Measurements from ENCODE around the gene IL20RB.

Gene IL20RB

GRCh38 chr3:137039570-137039969, 81.8 kb downstream of the IL20RB start:
- H3K9me3 ChIP-seq (ENCODE audit: control insufficient read depth, insufficient read depth, low read depth, low read length) = no peaks in the 10 kb centered on the region
- no peak for TF ChIP-seq ZFP69B (tag by site-specific recombination; IDR thresholded peaks at IDR 0.05)
- H3K4me1 ChIP-seq (ENCODE audit: control insufficient read depth, insufficient read depth, low read length) = no peaks in the 10 kb centered on the region
- H3K4me3 ChIP-seq (ENCODE audit: low read depth, low read length) = no peak overlapping the region
- ChIA-PET POLR2A (no interaction called here), CTCF (no interaction called here)
- no peaks in the 10 kb centered on the region for H3K36me3 ChIP-seq (ENCODE audit: control insufficient read depth in 2 of 2, insufficient read depth in 1 of 2, low read length in 2 of 2)
- no peak overlapping the region for H3K27ac ChIP-seq (ENCODE audit: extremely low read depth, low read depth, low read length)

DNA sequence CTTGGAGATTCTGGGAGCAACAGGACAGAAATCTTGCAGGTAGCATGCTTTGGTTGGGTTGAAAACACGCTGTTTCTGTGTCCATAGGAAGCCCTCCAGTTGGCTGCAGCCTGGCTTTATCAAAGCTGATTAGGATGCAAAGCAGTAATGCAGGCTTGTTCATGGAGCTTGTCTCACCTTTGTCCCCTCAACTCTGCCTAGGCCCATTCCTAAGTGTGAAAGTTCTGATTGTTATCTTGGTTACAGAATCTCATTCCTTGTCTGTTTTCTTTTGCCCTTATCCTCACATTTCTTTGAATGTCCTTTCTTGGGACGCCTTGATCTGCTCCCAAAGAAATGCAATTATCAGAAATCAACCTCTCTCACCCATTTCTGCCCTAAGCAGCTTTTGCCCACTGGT, 83.5 kb downstream of the IL20RB start:
- Histone ChIP-seq H3K36me3 (ENCODE audit: control insufficient read depth in 2 of 2, insufficient read depth in 1 of 2, low read length in 2 of 2) (no peaks in the 10 kb centered on the region), H3K27ac (ENCODE audit: extremely low read depth, low read depth, low read length) (no peak overlapping the region), H3K4me3 (ENCODE audit: low read depth, low read length) (no peak overlapping the region), H3K4me1 (ENCODE audit: control insufficient read depth, insufficient read depth, low read length) (no peaks in the 10 kb centered on the region), H3K9me3 (ENCODE audit: control insufficient read depth, insufficient read depth, low read depth, low read length) (no peaks in the 10 kb centered on the region)
- POLR2A ChIA-PET = no interaction called here
- CTCF ChIA-PET = interaction anchor here (3.5 kb wide), 1 partner anchor 8 kb away, joined by 14 read pairs; no protein-coding TSS in a partner anchor
- no peak for TF ChIP-seq ZNF23 (tag by site-specific recombination; IDR thresholded peaks at IDR 0.05; ENCODE audit: borderline replicate concordance)
- no peak for TF ChIP-seq ZNF610 (tag by site-specific recombination; IDR thresholded peaks at IDR 0.05; ENCODE audit: borderline replicate concordance)
- no peak for TF ChIP-seq ZNF549 (tag by site-specific recombination; IDR thresholded peaks at IDR 0.05)
- TF ChIP-seq ZNF623 (tag by site-specific recombination; IDR thresholded peaks at IDR 0.05) = no peak
- no peak for TF ChIP-seq PRDM1 (tag by site-specific recombination; IDR thresholded peaks at IDR 0.05)
- no peak for TF ChIP-seq ZNF311 (tag by site-specific recombination; IDR thresholded peaks at IDR 0.05; ENCODE audit: borderline replicate concordance)
- no peak for TF ChIP-seq ZNF214 (tag by site-specific recombination; IDR thresholded peaks at IDR 0.05; ENCODE audit: borderline replicate concordance)
- no peak for TF ChIP-seq ZNF280C (tag by site-specific recombination; IDR thresholded peaks at IDR 0.05)
- TF ChIP-seq ZNF843 (tag by site-specific recombination; IDR thresholded peaks at IDR 0.05) = no peak
- TF ChIP-seq ZNF449 (tag by site-specific recombination; IDR thresholded peaks at IDR 0.05) = no peak
- no peak for TF ChIP-seq ZBTB1 (tag by site-specific recombination; IDR thresholded peaks at IDR 0.05)
- TF ChIP-seq ZBTB49 (tag by site-specific recombination; IDR thresholded peaks at IDR 0.05; ENCODE audit: low read depth) = no peak
- TF ChIP-seq ZNF426 (tag by site-specific recombination; IDR thresholded peaks at IDR 0.05) = no peak
- no peak for TF ChIP-seq ZNF707 (tag by site-specific recombination; IDR thresholded peaks at IDR 0.05)
- TF ChIP-seq RBAK (tag by site-specific recombination; IDR thresholded peaks at IDR 0.05) = no peak
- TF ChIP-seq KLF1 (tag by site-specific recombination; IDR thresholded peaks at IDR 0.05) = no peak
- TF ChIP-seq BCL6B (tag by site-specific recombination; IDR thresholded peaks at IDR 0.05) = no peak
- TF ChIP-seq WT1 (tag by site-specific recombination; IDR thresholded peaks at IDR 0.05) = no peak
- no peak for TF ChIP-seq ZNF292 (tag by site-specific recombination; IDR thresholded peaks at IDR 0.05; ENCODE audit: borderline replicate concordance, low read depth)
- TF ChIP-seq, protein P1, sequence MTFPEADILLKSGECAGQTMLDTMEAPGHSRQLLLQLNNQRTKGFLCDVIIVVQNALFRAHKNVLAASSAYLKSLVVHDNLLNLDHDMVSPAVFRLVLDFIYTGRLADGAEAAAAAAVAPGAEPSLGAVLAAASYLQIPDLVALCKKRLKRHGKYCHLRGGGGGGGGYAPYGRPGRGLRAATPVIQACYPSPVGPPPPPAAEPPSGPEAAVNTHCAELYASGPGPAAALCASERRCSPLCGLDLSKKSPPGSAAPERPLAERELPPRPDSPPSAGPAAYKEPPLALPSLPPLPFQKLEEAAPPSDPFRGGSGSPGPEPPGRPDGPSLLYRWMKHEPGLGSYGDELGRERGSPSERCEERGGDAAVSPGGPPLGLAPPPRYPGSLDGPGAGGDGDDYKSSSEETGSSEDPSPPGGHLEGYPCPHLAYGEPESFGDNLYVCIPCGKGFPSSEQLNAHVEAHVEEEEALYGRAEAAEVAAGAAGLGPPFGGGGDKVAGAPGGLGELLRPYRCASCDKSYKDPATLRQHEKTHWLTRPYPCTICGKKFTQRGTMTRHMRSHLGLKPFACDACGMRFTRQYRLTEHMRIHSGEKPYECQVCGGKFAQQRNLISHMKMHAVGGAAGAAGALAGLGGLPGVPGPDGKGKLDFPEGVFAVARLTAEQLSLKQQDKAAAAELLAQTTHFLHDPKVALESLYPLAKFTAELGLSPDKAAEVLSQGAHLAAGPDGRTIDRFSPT (tag by site-specific recombination; IDR thresholded peaks at IDR 0.05) = no peak

Data from HEK293 (cell line).